Neutrophil (primary cell): ENCODE measurements around the gene CPPED1.

ENCODE experiments used
- H3K27ac ChIP-seq: fragments of 200-600 bp; sonication (generic); 2 replicates; pipeline ENCODE4 v1.5.1; 2016; ENCODE audit warnings: mild to moderate bottlenecking, moderate library complexity
- H3K27me3 ChIP-seq: fragments of 200-600 bp; sonication (generic); 2 replicates; pipeline ENCODE4 v1.6.0; 2016; ENCODE audit warnings: mild to moderate bottlenecking
- H3K36me3 ChIP-seq: fragments of 200-600 bp; sonication (generic); 2 replicates; pipeline ENCODE4 v1.5.1; 2017
- H3K4me1 ChIP-seq, 2 experiments: fragments of 200-600 bp in 1 of 2; sonication (generic) in 1 of 2; 1 replicate in 1 of 2; 2 replicates in 1 of 2; pipeline versions ENCODE4 v1.5.1 to v1.6.1; 2013 to 2016; ENCODE audit warnings: low read depth in 1 of 2, low read length in 1 of 2, mild to moderate bottlenecking in 1 of 2, moderate library complexity in 1 of 2; ENCODE audit not compliant: control insufficient read depth in 1 of 2, insufficient read depth in 1 of 2
- H3K4me3 ChIP-seq, 2 experiments: fragments of 200-600 bp in 1 of 2; sonication (generic) in 1 of 2; 1 replicate in 1 of 2; 2 replicates in 1 of 2; pipeline ENCODE4 v1.5.1; 2013 to 2016; ENCODE audit warnings: low read depth in 1 of 2, low read length in 1 of 2, mild to moderate bottlenecking in 1 of 2, moderate library complexity in 1 of 2
- H3K9me3 ChIP-seq: fragments of 200-600 bp; sonication (generic); 2 replicates; pipeline ENCODE4 v1.5.1; 2016
- CTCF ChIP-seq: fragments of 200-600 bp; sonication (generic); IDR thresholded peaks from 2 replicates; pipeline ENCODE4 v1.5.1; 2016; ENCODE audit warnings: antibody characterized with exemption

The CPPED1 gene

GRCh38 chr16:12681653-12682052 lies 122.0 kb downstream of the CPPED1 start:
- Histone ChIP-seq H3K27me3 (no peaks in the 10 kb centered on the region), H3K27ac (no peak overlapping the region), H3K4me3 (no peak overlapping the region), H3K36me3 (peaks cover 39% of the 10 kb centered on the region), H3K9me3 (no peaks in the 10 kb centered on the region), H3K4me1 (peaks cover 4 to 15% of the 10 kb centered on the region in 2 experiments)
- TF ChIP-seq CTCF, result no peak

GRCh38 chr16:12680531-12680930 lies 123.2 kb downstream of the CPPED1 start:
- no peaks in the 10 kb centered on the region for H3K9me3 ChIP-seq
- no peak for TF ChIP-seq CTCF
- peaks cover 45% of the 10 kb centered on the region for H3K36me3 ChIP-seq
- H3K4me1 ChIP-seq, result peaks cover 0 to 12% of the 10 kb centered on the region in 2 experiments
- H3K27me3 ChIP-seq, result no peaks in the 10 kb centered on the region
- H3K4me3 ChIP-seq, result no peak overlapping the region
- no peak overlapping the region for H3K27ac ChIP-seq

- no peak for TF ChIP-seq CTCF
- Histone ChIP-seq H3K36me3 (peaks cover 44% of the 10 kb centered on the region), H3K4me1 (peaks cover 0 to 10% of the 10 kb centered on the region in 2 experiments), H3K27ac (peak overlapping the region; percentile 11), H3K27me3 (no peaks in the 10 kb centered on the region), H3K9me3 (no peaks in the 10 kb centered on the region), H3K4me3 (no peak overlapping the region)
These were observed 123.9 kb downstream of the CPPED1 start for GRCh38 chr16:12679660-12680272.

- Histone ChIP-seq H3K9me3 (no peaks in the 10 kb centered on the region), H3K4me3 (no peak overlapping the region), H3K27ac (no peak overlapping the region), H3K4me1 (peaks cover 0 to 10% of the 10 kb centered on the region in 2 experiments), H3K27me3 (no peaks in the 10 kb centered on the region), H3K36me3 (peaks cover 40% of the 10 kb centered on the region)
- TF ChIP-seq CTCF, result no peak
These were observed 124.7 kb downstream of the CPPED1 start for GRCh38 chr16:12678983-12679382.

GRCh38 chr16:12677502-12677901 lies 126.2 kb downstream of the CPPED1 start:
- no peaks in the 10 kb centered on the region for H3K9me3 ChIP-seq
- peak overlapping the region; percentile 35 for H3K27ac ChIP-seq
- H3K4me1 ChIP-seq, result peaks cover 0 to 10% of the 10 kb centered on the region in 2 experiments
- no peaks in the 10 kb centered on the region for H3K27me3 ChIP-seq
- no peak for TF ChIP-seq CTCF
- no peak overlapping the region for H3K4me3 ChIP-seq
- H3K36me3 ChIP-seq, result peaks cover 41% of the 10 kb centered on the region
